GM23338 (cell line): ENCODE data around the gene TTC27. TPM values are rescaled to one million over a fixed set of nuclear protein-coding genes. Genes with fewer than 3 reads are reported as not detected.

Experiments used
- ATAC-seq: fragments of 200-7000 bp; cut with Tn5 transposase; 3 replicates; pipeline ENCODE4 v1.9.1; 2020
- DNase-seq: peaks from one replicate; pipeline ENCODE4 v3.0.0-alpha.2; 2015; ENCODE audit warnings: low spot score
- H2AFZ ChIP-seq: fragments of 200-600 bp; sonication (generic); 2 replicates; pipeline ENCODE4 v1.8.0; 2016; ENCODE audit warnings: antibody characterized with exemption, mild to moderate bottlenecking, moderate library complexity
- H3F3A ChIP-seq: fragments of 200-600 bp; sonication (generic); replicated peaks from 2 replicates; pipeline ENCODE4 v1.8.0; 2017; ENCODE audit warnings: antibody characterized with exemption, mixed run types, low read depth
- H3K27ac ChIP-seq: fragments of 200-600 bp; sonication (generic); 2 replicates; pipeline ENCODE4 v1.6.1; 2016; ENCODE audit warnings: low read depth
- H3K27me3 ChIP-seq: fragments of 200-600 bp; sonication (generic); 2 replicates; pipeline ENCODE4 v1.8.0; 2016; ENCODE audit warnings: mild to moderate bottlenecking, mixed run types, moderate library complexity; ENCODE audit not compliant: insufficient read depth
- H3K36me3 ChIP-seq: fragments of 200-600 bp; sonication (generic); 2 replicates; pipeline ENCODE4 v1.8.0; 2016; ENCODE audit warnings: mild to moderate bottlenecking; ENCODE audit not compliant: insufficient read depth
- H3K4me1 ChIP-seq: fragments of 200-600 bp; sonication (generic); 2 replicates; pipeline ENCODE4 v1.8.0; 2016; ENCODE audit warnings: mild to moderate bottlenecking, moderate library complexity; ENCODE audit not compliant: insufficient read depth
- H3K4me2 ChIP-seq: fragments of 200-600 bp; sonication (generic); 2 replicates; pipeline ENCODE4 v1.7.1; 2017; ENCODE audit warnings: mixed run types
- H3K4me3 ChIP-seq: fragments of 200-600 bp; sonication (generic); 2 replicates; pipeline ENCODE4 v1.6.1; 2016; ENCODE audit warnings: mixed run types
- H3K79me2 ChIP-seq: fragments of 200-600 bp; sonication (generic); replicated peaks from 2 replicates; pipeline ENCODE4 v1.8.0; 2017; ENCODE audit warnings: mild to moderate bottlenecking; ENCODE audit not compliant: insufficient read depth
- H3K9me2 ChIP-seq: fragments of 200-600 bp; sonication (generic); 2 replicates; pipeline ENCODE4 v1.8.0; 2017; ENCODE audit not compliant: insufficient read depth
- H4K20me1 ChIP-seq: fragments of 200-600 bp; sonication (generic); replicated peaks from 2 replicates; pipeline ENCODE4 v1.8.0; 2017; ENCODE audit warnings: mild to moderate bottlenecking; ENCODE audit not compliant: insufficient read depth
- H3K27ac Mint-ChIP-seq: 2 replicates; pipeline ENCODE4 v1.8.0; 2020; ENCODE audit warnings: inconsistent platforms, mild to moderate bottlenecking, moderate library complexity, mixed read lengths
- H3K27me3 Mint-ChIP-seq: 3 replicates; pipeline ENCODE4 v1.8.0; 2022; ENCODE audit warnings: low read depth, mild to moderate bottlenecking, moderate library complexity, mixed read lengths, inconsistent platforms; ENCODE audit not compliant: insufficient read depth, poor library complexity
- H3K36me3 Mint-ChIP-seq: 3 replicates; pipeline ENCODE4 v1.8.0; 2021; ENCODE audit warnings: low read depth, mild to moderate bottlenecking, inconsistent platforms, moderate library complexity, mixed read lengths
- H3K4me1 Mint-ChIP-seq: 3 replicates; pipeline ENCODE4 v1.8.0; 2020; ENCODE audit warnings: mild to moderate bottlenecking, inconsistent platforms, mixed read lengths
- H3K4me3 Mint-ChIP-seq: 3 replicates; pipeline ENCODE4 v1.8.0; 2021; ENCODE audit warnings: moderate library complexity, mild to moderate bottlenecking, inconsistent platforms, mixed read lengths
- H3K9me3 Mint-ChIP-seq: 3 replicates; pipeline ENCODE4 v1.8.0; 2020; ENCODE audit warnings: moderate library complexity, mild to moderate bottlenecking, inconsistent platforms, mixed read lengths
- CREB1 ChIP-seq: fragments of 250-450 bp; sonication (Bioruptor Pico); IDR thresholded peaks from 2 replicates; pipeline ENCODE4 v1.5.0; 2020; ENCODE audit warnings: low read depth, mild to moderate bottlenecking, moderate library complexity
- ETS1 ChIP-seq: IDR thresholded peaks from 2 replicates; pipeline ENCODE4 v1.6.1; 2016; ENCODE audit warnings: antibody characterized with exemption
- EZH2phosphoT487 ChIP-seq: fragments of 200-600 bp; sonication (generic); IDR thresholded peaks from one replicate; pipeline ENCODE4 v1.8.1; 2018; ENCODE audit warnings: antibody characterized with exemption; ENCODE audit not compliant: unreplicated experiment
- JUNB ChIP-seq: IDR thresholded peaks from one replicate; pipeline ENCODE4 v1.6.1; 2016; ENCODE audit warnings: antibody characterized with exemption; ENCODE audit not compliant: unreplicated experiment
- POLR2AphosphoS5 ChIP-seq: IDR thresholded peaks from 2 replicates; pipeline ENCODE4 v1.6.1; 2016; ENCODE audit warnings: antibody characterized with exemption, low read depth
- STAT1 ChIP-seq: IDR thresholded peaks from one replicate; pipeline ENCODE4 v1.6.1; 2016; ENCODE audit warnings: antibody characterized with exemption; ENCODE audit not compliant: unreplicated experiment
- ZNF331 ChIP-seq: fragments of 250-450 bp; sonication (Bioruptor Pico); IDR thresholded peaks from 2 replicates; pipeline ENCODE4 v1.5.0; 2020; ENCODE audit warnings: low read depth, mild to moderate bottlenecking, moderate library complexity
- ZNF462 ChIP-seq: fragments of 250-450 bp; sonication (Bioruptor Pico); IDR thresholded peaks from 2 replicates; pipeline ENCODE4 v1.5.0; 2020; ENCODE audit warnings: mild to moderate bottlenecking, moderate library complexity
- polyA plus RNA-seq: library from polyadenylated mRNA; unstranded; fragments of >200 nt; fragmentation: Nextera tagmentation; extraction: Ambion mirVana; gene quantifications from 2 replicates; pipeline ENCODE4 v1.2.1, GENCODE V29; 2016
- total RNA-seq: library from RNA; depleted of rRNA; stranded (reverse); fragments of >200 nt; shearing (Covaris generic); gene quantifications from 2 replicates; pipeline ENCODE4 v1.2.3, GENCODE V29; 2014
- TF ChIP-seq, protein P1 (sequence below): IDR thresholded peaks from one replicate; pipeline ENCODE4 v1.6.1; 2018; ENCODE audit warnings: antibody characterized with exemption; ENCODE audit not compliant: unreplicated experiment

The TTC27 gene
- total and polyA plus RNA-seq, 2 experiments from 2014 or later = 11.8 to 41.3 TPM

DNA sequence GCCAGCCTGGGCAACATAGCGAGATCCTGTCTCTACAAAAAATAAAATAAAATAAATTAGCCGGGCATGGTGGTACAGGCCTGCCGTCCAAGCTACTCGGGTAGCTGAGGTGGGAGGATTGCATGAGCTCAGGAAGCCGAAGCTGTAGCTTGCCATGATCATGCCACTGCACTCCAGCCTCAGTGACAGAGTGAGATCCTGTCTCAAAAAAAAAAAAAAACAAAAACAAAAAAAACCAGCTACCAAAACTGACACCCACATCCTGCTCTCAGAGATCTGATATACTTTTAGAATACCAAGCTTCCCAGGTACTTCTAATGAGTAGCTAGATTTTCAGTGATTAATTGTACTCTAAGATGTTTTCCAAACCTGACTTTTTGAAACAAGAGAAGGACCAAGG lies 74.0 kb downstream of the TTC27 start:
- H3K4me1 Mint-ChIP-seq = peaks cover 11% of the 10 kb centered on the region; the same call in 2 of the 3 replicates
- H3K27me3 Mint-ChIP-seq = peaks cover 2% of the 10 kb centered on the region
- H3K9me2 ChIP-seq = no peaks in the 10 kb centered on the region
- H3K9me3 Mint-ChIP-seq = no peaks in the 10 kb centered on the region
- no peak overlapping the region for H3K27ac ChIP-seq
- no peaks in the 10 kb centered on the region for H4K20me1 ChIP-seq
- TF ChIP-seq ZNF331 = no peak
- no peak for TF ChIP-seq POLR2AphosphoS5
- TF ChIP-seq, protein P1, sequence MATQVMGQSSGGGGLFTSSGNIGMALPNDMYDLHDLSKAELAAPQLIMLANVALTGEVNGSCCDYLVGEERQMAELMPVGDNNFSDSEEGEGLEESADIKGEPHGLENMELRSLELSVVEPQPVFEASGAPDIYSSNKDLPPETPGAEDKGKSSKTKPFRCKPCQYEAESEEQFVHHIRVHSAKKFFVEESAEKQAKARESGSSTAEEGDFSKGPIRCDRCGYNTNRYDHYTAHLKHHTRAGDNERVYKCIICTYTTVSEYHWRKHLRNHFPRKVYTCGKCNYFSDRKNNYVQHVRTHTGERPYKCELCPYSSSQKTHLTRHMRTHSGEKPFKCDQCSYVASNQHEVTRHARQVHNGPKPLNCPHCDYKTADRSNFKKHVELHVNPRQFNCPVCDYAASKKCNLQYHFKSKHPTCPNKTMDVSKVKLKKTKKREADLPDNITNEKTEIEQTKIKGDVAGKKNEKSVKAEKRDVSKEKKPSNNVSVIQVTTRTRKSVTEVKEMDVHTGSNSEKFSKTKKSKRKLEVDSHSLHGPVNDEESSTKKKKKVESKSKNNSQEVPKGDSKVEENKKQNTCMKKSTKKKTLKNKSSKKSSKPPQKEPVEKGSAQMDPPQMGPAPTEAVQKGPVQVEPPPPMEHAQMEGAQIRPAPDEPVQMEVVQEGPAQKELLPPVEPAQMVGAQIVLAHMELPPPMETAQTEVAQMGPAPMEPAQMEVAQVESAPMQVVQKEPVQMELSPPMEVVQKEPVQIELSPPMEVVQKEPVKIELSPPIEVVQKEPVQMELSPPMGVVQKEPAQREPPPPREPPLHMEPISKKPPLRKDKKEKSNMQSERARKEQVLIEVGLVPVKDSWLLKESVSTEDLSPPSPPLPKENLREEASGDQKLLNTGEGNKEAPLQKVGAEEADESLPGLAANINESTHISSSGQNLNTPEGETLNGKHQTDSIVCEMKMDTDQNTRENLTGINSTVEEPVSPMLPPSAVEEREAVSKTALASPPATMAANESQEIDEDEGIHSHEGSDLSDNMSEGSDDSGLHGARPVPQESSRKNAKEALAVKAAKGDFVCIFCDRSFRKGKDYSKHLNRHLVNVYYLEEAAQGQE = no peak
- no peak for TF ChIP-seq JUNB
- TF ChIP-seq STAT1 = no peak
- no peak for TF ChIP-seq ZNF462 (CRISPR knock-in tag)
- TF ChIP-seq EZH2phosphoT487 = no peak
- no peak for TF ChIP-seq ETS1
- no peak for TF ChIP-seq CREB1 (CRISPR knock-in tag)
- H3K4me3 ChIP-seq = no peak overlapping the region
- H2AFZ ChIP-seq = no peak overlapping the region
- no peaks in the 10 kb centered on the region for H3K27me3 ChIP-seq
- H3F3A ChIP-seq = no peaks in the 10 kb centered on the region
- H3K79me2 ChIP-seq = no peaks in the 10 kb centered on the region
- ATAC-seq (no peak), DNase-seq (no peak)
- no peak overlapping the region for H3K4me3 Mint-ChIP-seq
- H3K4me1 ChIP-seq = no peaks in the 10 kb centered on the region
- no peak overlapping the region for H3K27ac Mint-ChIP-seq
- no peak overlapping the region for H3K4me2 ChIP-seq
- no peaks in the 10 kb centered on the region; the same call in 2 of the 3 replicates for H3K36me3 Mint-ChIP-seq
- H3K36me3 ChIP-seq = no peaks in the 10 kb centered on the region
